Measurements from ENCODE around the gene ITSN2.

DNA sequence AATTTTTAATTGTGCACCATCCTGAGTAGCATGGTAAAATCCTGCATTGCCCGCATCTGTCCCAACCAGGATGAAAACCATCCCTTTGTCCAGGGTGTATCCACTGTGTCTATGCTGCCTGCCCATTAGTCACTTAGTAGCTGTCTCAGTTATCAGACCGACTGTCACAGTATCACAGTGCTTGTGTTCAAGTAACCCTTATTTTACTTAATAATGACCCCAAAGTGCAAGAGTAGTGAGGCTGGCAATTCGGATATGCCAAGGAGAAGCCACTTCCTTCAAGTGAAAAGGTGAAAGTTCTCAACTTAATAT is 8.8 kb downstream of the ITSN2 start:
- TF ChIP-seq POLR2A (IDR thresholded peaks at IDR 0.05): no peak
- TF ChIP-seq, protein P1, sequence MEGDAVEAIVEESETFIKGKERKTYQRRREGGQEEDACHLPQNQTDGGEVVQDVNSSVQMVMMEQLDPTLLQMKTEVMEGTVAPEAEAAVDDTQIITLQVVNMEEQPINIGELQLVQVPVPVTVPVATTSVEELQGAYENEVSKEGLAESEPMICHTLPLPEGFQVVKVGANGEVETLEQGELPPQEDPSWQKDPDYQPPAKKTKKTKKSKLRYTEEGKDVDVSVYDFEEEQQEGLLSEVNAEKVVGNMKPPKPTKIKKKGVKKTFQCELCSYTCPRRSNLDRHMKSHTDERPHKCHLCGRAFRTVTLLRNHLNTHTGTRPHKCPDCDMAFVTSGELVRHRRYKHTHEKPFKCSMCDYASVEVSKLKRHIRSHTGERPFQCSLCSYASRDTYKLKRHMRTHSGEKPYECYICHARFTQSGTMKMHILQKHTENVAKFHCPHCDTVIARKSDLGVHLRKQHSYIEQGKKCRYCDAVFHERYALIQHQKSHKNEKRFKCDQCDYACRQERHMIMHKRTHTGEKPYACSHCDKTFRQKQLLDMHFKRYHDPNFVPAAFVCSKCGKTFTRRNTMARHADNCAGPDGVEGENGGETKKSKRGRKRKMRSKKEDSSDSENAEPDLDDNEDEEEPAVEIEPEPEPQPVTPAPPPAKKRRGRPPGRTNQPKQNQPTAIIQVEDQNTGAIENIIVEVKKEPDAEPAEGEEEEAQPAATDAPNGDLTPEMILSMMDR (IDR thresholded peaks at IDR 0.05 in 8 of 11, conservative IDR thresholded peaks at IDR 0.05 in 3 of 11): no peak
